C1 segment of cervical spinal cord (tissue), 14 donors: ENCODE measurements around the gene RHOBTB1.

ENCODE experiments used
- DNase-seq, 14 donors: peaks; one replicate each; lab custom pipeline; 2025; lab: John Stamatoyannopoulos, UW

Gene RHOBTB1

GRCh38 chr10:60820093-60820754 is 123.8 kb downstream of the RHOBTB1 start:
- no peak for DNase-seq
